Progenitor cell of endocrine pancreas (in vitro differentiated cells): ENCODE results near the gene CBL. TPM values are rescaled to one million over a fixed set of nuclear protein-coding genes. Genes with fewer than 3 reads are reported as not detected.

Experiments
- DNase-seq: peaks from one replicate; pipeline ENCODE4 v3.0.0; 2021; ENCODE audit warnings: low spot score; ENCODE audit not compliant: unreplicated experiment
- H3K27ac Mint-ChIP-seq: 2 replicates; pipeline ENCODE4 v1.8.0; 2021; ENCODE audit warnings: mild to moderate bottlenecking, moderate library complexity, mixed read lengths
- H3K27me3 Mint-ChIP-seq: 2 replicates; pipeline ENCODE4 v1.8.0; 2021; ENCODE audit warnings: mixed read lengths
- H3K36me3 Mint-ChIP-seq: 2 replicates; pipeline ENCODE4 v1.8.0; 2022; ENCODE audit warnings: mixed read lengths; ENCODE audit not compliant: insufficient read depth
- H3K4me1 Mint-ChIP-seq: 2 replicates; pipeline ENCODE4 v1.8.0; 2021; ENCODE audit warnings: low read depth, mixed read lengths
- H3K4me3 Mint-ChIP-seq: 2 replicates; pipeline ENCODE4 v1.8.0; 2021; ENCODE audit warnings: low read depth, mild to moderate bottlenecking, moderate library complexity, mixed read lengths
- H3K9me3 Mint-ChIP-seq: 2 replicates; pipeline ENCODE4 v1.8.0; 2021; ENCODE audit warnings: low read depth, mixed read lengths
- CTCF ChIP-seq: fragments of 200-600 bp; sonication (generic); IDR thresholded peaks from one replicate; pipeline ENCODE4 v1.5.0; 2021; ENCODE audit warnings: antibody characterized with exemption, mild to moderate bottlenecking; ENCODE audit not compliant: unreplicated experiment
- total RNA-seq: library from RNA; stranded (reverse); gene quantifications from 2 replicates; pipeline ENCODE4 v1.2.1, GENCODE V29; 2021

The CBL gene
- total RNA-seq, 1 donor from 2014 or later = 26.4 TPM

- TF ChIP-seq CTCF = no peak
- H3K27me3 Mint-ChIP-seq = no peaks in the 10 kb centered on the region
- no peak overlapping the region for H3K27ac Mint-ChIP-seq
- peaks cover 23% of the 10 kb centered on the region for H3K36me3 Mint-ChIP-seq
- no peak for DNase-seq
- no peaks in the 10 kb centered on the region for H3K9me3 Mint-ChIP-seq
- H3K4me3 Mint-ChIP-seq = no peak overlapping the region
- no peaks in the 10 kb centered on the region for H3K4me1 Mint-ChIP-seq
Observed at GRCh38 chr11:119297938-119298337, 91.8 kb downstream of the CBL start.

GRCh38 chr11:119298726-119299125, 92.6 kb downstream of the CBL start:
- H3K36me3 Mint-ChIP-seq = peaks cover 24% of the 10 kb centered on the region
- H3K27me3 Mint-ChIP-seq = no peaks in the 10 kb centered on the region
- no peak for DNase-seq
- no peaks in the 10 kb centered on the region for H3K4me1 Mint-ChIP-seq
- H3K4me3 Mint-ChIP-seq = no peak overlapping the region
- no peaks in the 10 kb centered on the region for H3K9me3 Mint-ChIP-seq
- TF ChIP-seq CTCF = no peak
- H3K27ac Mint-ChIP-seq = no peak overlapping the region

- Mint-ChIP-seq H3K9me3 (no peaks in the 10 kb centered on the region), H3K36me3 (peaks cover 25% of the 10 kb centered on the region), H3K4me1 (no peaks in the 10 kb centered on the region), H3K27ac (no peak overlapping the region), H3K4me3 (no peak overlapping the region), H3K27me3 (no peaks in the 10 kb centered on the region)
- TF ChIP-seq CTCF = no peak
- DNase-seq = no peak
Observed at GRCh38 chr11:119299416-119299815, 93.3 kb downstream of the CBL start.

GRCh38 chr11:119300198-119300964, 94.2 kb downstream of the CBL start:
- H3K27me3 Mint-ChIP-seq = no peaks in the 10 kb centered on the region
- no peaks in the 10 kb centered on the region for H3K9me3 Mint-ChIP-seq
- no peak overlapping the region for H3K4me3 Mint-ChIP-seq
- no peaks in the 10 kb centered on the region for H3K4me1 Mint-ChIP-seq
- no peak overlapping the region for H3K27ac Mint-ChIP-seq
- peaks cover 27% of the 10 kb centered on the region for H3K36me3 Mint-ChIP-seq
- no peak for TF ChIP-seq CTCF
- no peak for DNase-seq

GRCh38 chr11:119303227-119303718, 97.1 kb downstream of the CBL start:
- H3K36me3 Mint-ChIP-seq = peaks cover 22% of the 10 kb centered on the region
- no peak for TF ChIP-seq CTCF
- DNase-seq = no peak
- H3K9me3 Mint-ChIP-seq = no peaks in the 10 kb centered on the region
- H3K4me1 Mint-ChIP-seq = no peaks in the 10 kb centered on the region
- no peaks in the 10 kb centered on the region for H3K27me3 Mint-ChIP-seq
- H3K27ac Mint-ChIP-seq = no peak overlapping the region
- no peak overlapping the region for H3K4me3 Mint-ChIP-seq
